OCI-LY7 (cell line): ENCODE data around the gene MMRN1. TPM values are rescaled to one million over a fixed set of nuclear protein-coding genes. Genes with fewer than 3 reads are reported as not detected.

Experiments used
- BruUV-seq: library from RNA; stranded (reverse); fragments of 400-500 nt; replicated peaks from 2 replicates; lab custom pipeline; 2021; lab: Mats Ljungman, UMichigan
- CTCF ChIA-PET: fragments of 300-600 bp; sonication (Branson Sonifier 250); formaldehyde crosslinking; loops from one replicate; lab custom pipeline; 2022; ENCODE audit warnings: antibody characterized with exemption; ENCODE audit not compliant: unreplicated experiment; lab: Charles Lee
- POLR2A ChIA-PET: fragments of 300-600 bp; sonication (Branson Sonifier 250); formaldehyde crosslinking; loops from one replicate; lab custom pipeline; 2022; ENCODE audit warnings: antibody characterized with exemption; lab: Charles Lee
- DNase-seq: peaks from one replicate; pipeline ENCODE4 v3.0.0-alpha.2; 2015; ENCODE audit warnings: low spot score
- H2AFZ ChIP-seq: fragments of 200-600 bp; sonication (generic), shearing (Covaris generic); 2 replicates; pipeline ENCODE4 v1.6.1; 2014; ENCODE audit warnings: mild to moderate bottlenecking, antibody characterized with exemption, low read length, moderate library complexity
- H3K27ac ChIP-seq: fragments of 200-600 bp; sonication (generic); 2 replicates; pipeline ENCODE4 v1.5.1; 2014; ENCODE audit warnings: mixed run types, low read depth, mild to moderate bottlenecking, moderate library complexity, low read length, inconsistent platforms; ENCODE audit not compliant: poor library complexity, severe bottlenecking
- H3K36me3 ChIP-seq: fragments of 200-600 bp; sonication (generic); 2 replicates; pipeline ENCODE4 v1.6.1; 2014; ENCODE audit warnings: mild to moderate bottlenecking, antibody characterized with exemption, low read length, moderate library complexity, mixed read lengths; ENCODE audit not compliant: insufficient read depth
- H3K4me1 ChIP-seq: fragments of 200-600 bp; sonication (generic); 2 replicates; pipeline ENCODE4 v1.5.1; 2014; ENCODE audit warnings: mild to moderate bottlenecking, low read length; ENCODE audit not compliant: insufficient read depth, poor library complexity, severe bottlenecking
- H3K4me2 ChIP-seq: fragments of 200-600 bp; sonication (generic); 2 replicates; pipeline ENCODE4 v1.6.1; 2014; ENCODE audit warnings: mild to moderate bottlenecking, low read length
- H3K4me3 ChIP-seq: fragments of 200-600 bp; sonication (generic); 2 replicates; pipeline ENCODE4 v1.5.1; 2014; ENCODE audit warnings: mild to moderate bottlenecking, low read depth, low read length; ENCODE audit not compliant: poor library complexity, severe bottlenecking
- H3K79me2 ChIP-seq: fragments of 200-600 bp; sonication (generic); 2 replicates; pipeline ENCODE4 v1.6.1; 2016; ENCODE audit warnings: low read depth, mild to moderate bottlenecking, low read length, moderate library complexity, mixed read lengths; ENCODE audit not compliant: insufficient read depth
- H3K9me2 ChIP-seq: fragments of 200-600 bp; sonication (generic); 2 replicates; pipeline ENCODE4 v1.6.1; 2016; ENCODE audit warnings: mild to moderate bottlenecking, low read length, mixed read lengths; ENCODE audit not compliant: insufficient read depth
- H3K9me3 ChIP-seq: fragments of 200-600 bp; sonication (generic); 2 replicates; pipeline ENCODE4 v1.6.1; 2014; ENCODE audit warnings: mild to moderate bottlenecking, mixed run types, low read length, mixed read lengths
- H4K20me1 ChIP-seq: fragments of 200-600 bp; sonication (generic); 2 replicates; pipeline ENCODE4 v1.6.1; 2014; ENCODE audit warnings: mild to moderate bottlenecking, antibody characterized with exemption, low read length, moderate library complexity, mixed read lengths; ENCODE audit not compliant: insufficient read depth
- EZH2phosphoT487 ChIP-seq: fragments of 200-600 bp; sonication (generic); IDR thresholded peaks from 2 replicates; pipeline ENCODE4 v1.6.1; 2018; ENCODE audit warnings: low read depth, borderline replicate concordance, mild to moderate bottlenecking, mixed run types, antibody characterized with exemption, low read length, moderate library complexity, mixed read lengths
- intact Hi-C: fragments of 100-400 bp; cut with micrococcal nuclease; formaldehyde crosslinking; loops from one replicate; pipeline ENCODE4 v1.10.0; 2022; ENCODE audit not compliant: unreplicated experiment
- total RNA-seq, 2 experiments: library from RNA; depleted of rRNA in 1 of 2; stranded (reverse); fragments of >200 nt in 1 of 2; shearing (Covaris generic) in 1 of 2; gene quantifications; 2 replicates each; pipeline ENCODE4 v1.2.3, GENCODE V29; 2014 to 2022
- TF ChIP-seq, protein P1 (sequence below): fragments of 200-600 bp; sonication (generic); conservative IDR thresholded peaks from 2 replicates; pipeline ENCODE4 v1.5.1; 2014; ENCODE audit warnings: mild to moderate bottlenecking, antibody characterized with exemption, low read length, moderate library complexity, mixed read lengths

Gene MMRN1
- total RNA-seq, 2 experiments from 2014 or later = 0.13 TPM; not detected in 1

DNA sequence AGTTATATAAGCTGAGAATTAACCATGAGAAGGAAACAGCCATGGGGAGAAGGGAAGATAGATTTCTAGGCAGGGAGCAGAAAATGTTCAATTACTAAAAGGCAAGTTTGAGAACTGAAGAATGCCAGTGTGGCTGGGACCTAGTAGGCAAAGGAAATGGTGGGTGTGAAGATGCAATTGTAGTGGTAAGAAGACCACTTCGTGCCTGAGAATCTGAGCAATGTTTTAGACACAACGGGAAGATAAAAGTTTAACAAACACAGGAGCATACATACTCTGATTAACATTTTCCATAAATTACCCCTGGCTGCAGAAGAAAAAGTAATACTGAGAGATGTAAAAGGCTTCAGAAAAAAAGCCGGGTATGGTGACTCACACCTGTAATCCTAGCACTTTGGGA, 18.1 kb upstream of the MMRN1 start:
- Histone ChIP-seq H3K9me3 (no peaks in the 10 kb centered on the region), H3K9me2 (no peaks in the 10 kb centered on the region), H2AFZ (no peak overlapping the region), H4K20me1 (no peaks in the 10 kb centered on the region), H3K4me1 (no peaks in the 10 kb centered on the region), H3K27ac (no peak overlapping the region), H3K4me2 (no peak overlapping the region), H3K4me3 (no peak overlapping the region), H3K36me3 (no peaks in the 10 kb centered on the region), H3K79me2 (no peaks in the 10 kb centered on the region)
- DNase-seq = no peak
- ChIA-PET POLR2A (interaction anchor here (0.6 kb wide), 1 partner anchor 947 kb away, joined by 3 read pairs; no protein-coding TSS in a partner anchor), CTCF (no interaction called here)
- no TSS peak for BruUV-seq
- no peak for TF ChIP-seq EZH2phosphoT487
- TF ChIP-seq, protein P1, sequence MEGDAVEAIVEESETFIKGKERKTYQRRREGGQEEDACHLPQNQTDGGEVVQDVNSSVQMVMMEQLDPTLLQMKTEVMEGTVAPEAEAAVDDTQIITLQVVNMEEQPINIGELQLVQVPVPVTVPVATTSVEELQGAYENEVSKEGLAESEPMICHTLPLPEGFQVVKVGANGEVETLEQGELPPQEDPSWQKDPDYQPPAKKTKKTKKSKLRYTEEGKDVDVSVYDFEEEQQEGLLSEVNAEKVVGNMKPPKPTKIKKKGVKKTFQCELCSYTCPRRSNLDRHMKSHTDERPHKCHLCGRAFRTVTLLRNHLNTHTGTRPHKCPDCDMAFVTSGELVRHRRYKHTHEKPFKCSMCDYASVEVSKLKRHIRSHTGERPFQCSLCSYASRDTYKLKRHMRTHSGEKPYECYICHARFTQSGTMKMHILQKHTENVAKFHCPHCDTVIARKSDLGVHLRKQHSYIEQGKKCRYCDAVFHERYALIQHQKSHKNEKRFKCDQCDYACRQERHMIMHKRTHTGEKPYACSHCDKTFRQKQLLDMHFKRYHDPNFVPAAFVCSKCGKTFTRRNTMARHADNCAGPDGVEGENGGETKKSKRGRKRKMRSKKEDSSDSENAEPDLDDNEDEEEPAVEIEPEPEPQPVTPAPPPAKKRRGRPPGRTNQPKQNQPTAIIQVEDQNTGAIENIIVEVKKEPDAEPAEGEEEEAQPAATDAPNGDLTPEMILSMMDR = no peak
- intact Hi-C loops = no loop called here

DNA sequence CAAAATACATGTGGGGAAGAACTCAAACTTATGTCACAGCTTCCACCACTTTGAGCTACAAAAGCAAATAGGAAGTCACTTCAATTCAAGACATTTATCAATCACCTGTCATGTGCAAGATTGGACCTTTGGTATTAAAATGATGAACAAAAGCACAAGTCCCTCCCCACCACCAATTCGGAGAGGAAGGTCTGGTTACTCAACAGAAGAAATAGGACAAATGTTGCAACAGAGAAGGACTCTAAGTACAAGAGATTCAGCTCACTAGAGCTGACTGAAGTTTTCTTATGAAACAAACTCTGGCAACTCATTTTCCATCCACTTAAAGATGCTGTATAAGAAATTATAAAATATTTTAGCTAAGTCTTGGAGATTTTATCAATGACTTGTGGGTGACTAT, 16.0 kb upstream of the MMRN1 start:
- POLR2A ChIA-PET = interaction anchor here (0.6 to 1.2 kb wide), 2 partner anchors 21 to 691 kb away, joined by 3 read pairs; no protein-coding TSS in a partner anchor
- intact Hi-C loops = no loop called here
- Histone ChIP-seq H3K4me3 (no peak overlapping the region), H3K79me2 (no peaks in the 10 kb centered on the region), H3K36me3 (no peaks in the 10 kb centered on the region), H3K4me2 (no peak overlapping the region), H3K27ac (no peak overlapping the region), H4K20me1 (no peaks in the 10 kb centered on the region), H3K9me2 (no peaks in the 10 kb centered on the region), H3K4me1 (no peaks in the 10 kb centered on the region), H2AFZ (no peak overlapping the region), H3K9me3 (no peaks in the 10 kb centered on the region)
- CTCF ChIA-PET = no interaction called here
- DNase-seq = no peak
- TF ChIP-seq EZH2phosphoT487 = no peak
- BruUV-seq = no TSS peak

DNA sequence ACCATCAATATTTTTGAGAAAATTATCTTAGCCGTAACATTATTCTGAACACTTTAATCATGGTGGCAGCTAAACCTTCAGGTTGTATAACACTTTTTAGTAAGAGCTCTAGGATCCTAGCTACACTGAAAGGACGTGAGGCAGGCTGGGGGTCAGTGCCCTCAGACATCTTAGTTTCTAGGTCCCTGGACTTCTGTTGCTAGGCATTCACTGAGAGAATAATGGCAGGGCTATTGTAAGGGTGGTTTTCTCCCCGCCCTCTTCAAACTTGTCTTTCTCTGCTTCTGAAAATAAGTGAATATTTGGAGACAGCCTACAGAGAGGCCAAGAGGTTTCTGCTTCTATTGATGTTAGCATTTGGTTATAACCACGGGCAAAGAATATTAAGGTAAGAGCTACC, 15.4 kb upstream of the MMRN1 start:
- H3K4me1 ChIP-seq = no peaks in the 10 kb centered on the region
- H3K9me3 ChIP-seq = no peaks in the 10 kb centered on the region
- DNase-seq = no peak
- ChIA-PET POLR2A (interaction anchor here (1.2 kb wide), 1 partner anchor 20 kb away, joined by 3 read pairs; no protein-coding TSS in a partner anchor), CTCF (no interaction called here)
- no TSS peak for BruUV-seq
- no peaks in the 10 kb centered on the region for H3K9me2 ChIP-seq
- intact Hi-C loops = no loop called here
- no peak overlapping the region for H2AFZ ChIP-seq
- no peak overlapping the region for H3K4me3 ChIP-seq
- H3K4me2 ChIP-seq = no peak overlapping the region
- TF ChIP-seq, protein P1 = no peak
- TF ChIP-seq EZH2phosphoT487 = no peak
- no peaks in the 10 kb centered on the region for H3K36me3 ChIP-seq
- H3K79me2 ChIP-seq = no peaks in the 10 kb centered on the region
- H4K20me1 ChIP-seq = no peaks in the 10 kb centered on the region
- no peak overlapping the region for H3K27ac ChIP-seq
